WTC11 (cell line): Measurements from ENCODE around the gene FHAD1.

Source experiments
- FOXJ3 ChIP-seq: sonication (generic); formaldehyde crosslinking; IDR thresholded peaks from 2 replicates; pipeline ENCODE4 v1.9.0; 2021; ENCODE audit warnings: missing genetic modification reagents, mild to moderate bottlenecking, borderline replicate concordance
- JAZF1 ChIP-seq: fragments of 250-450 bp; sonication (Bioruptor Pico); IDR thresholded peaks from 2 replicates; pipeline ENCODE4 v1.9.0; 2021; ENCODE audit warnings: moderate library complexity, mild to moderate bottlenecking, inconsistent platforms
- MXD4 ChIP-seq: fragments of 250-450 bp; sonication (Bioruptor Pico); IDR thresholded peaks from 2 replicates; pipeline ENCODE4 v1.8.0; 2021; ENCODE audit warnings: mild to moderate bottlenecking, moderate library complexity, borderline replicate concordance
- MYBL2 ChIP-seq: sonication (generic); formaldehyde crosslinking; IDR thresholded peaks from 2 replicates; pipeline ENCODE4 v1.8.1; 2023; ENCODE audit warnings: mild to moderate bottlenecking, moderate library complexity, missing genetic modification reagents
- SP1 ChIP-seq: sonication (generic); formaldehyde crosslinking; conservative IDR thresholded peaks from 2 replicates; pipeline ENCODE4 v1.8.1; 2022; ENCODE audit warnings: missing genetic modification reagents
- ZNF423 ChIP-seq: fragments of 250-450 bp; sonication (Bioruptor Pico); IDR thresholded peaks from 2 replicates; pipeline ENCODE4 v2.1.2; 2022; ENCODE audit warnings: mild to moderate bottlenecking, moderate library complexity
- TF ChIP-seq, protein P1 (sequence below): fragments of 200-600 bp; IDR thresholded peaks from 2 replicates; pipeline ENCODE4 v1.8.0; 2022; ENCODE audit warnings: antibody characterized with exemption
- TF ChIP-seq, protein P2 (sequence below): sonication (generic); formaldehyde crosslinking; IDR thresholded peaks from 2 replicates; pipeline ENCODE4 v1.8.1; 2023; ENCODE audit warnings: mild to moderate bottlenecking, moderate library complexity, missing genetic modification reagents
- TF ChIP-seq, protein P3 (sequence below): sonication (generic); formaldehyde crosslinking; IDR thresholded peaks from 2 replicates; pipeline ENCODE4 v1.8.1; 2022; ENCODE audit warnings: low read depth, missing genetic modification reagents, borderline replicate concordance
- TF ChIP-seq, protein P4 (sequence below): sonication (generic); formaldehyde crosslinking; conservative IDR thresholded peaks from 2 replicates; pipeline ENCODE4 v1.8.1; 2022; ENCODE audit warnings: mild to moderate bottlenecking, missing genetic modification reagents
- TF ChIP-seq, protein P5 (sequence below): fragments of 250-450 bp; sonication (Bioruptor Pico); IDR thresholded peaks from 2 replicates; pipeline ENCODE4 v1.9.0; 2021; ENCODE audit warnings: mild to moderate bottlenecking
- TF ChIP-seq, protein P6 (sequence below): sonication (generic); formaldehyde crosslinking; IDR thresholded peaks from 2 replicates; pipeline ENCODE4 v1.8.1; 2023; ENCODE audit warnings: mild to moderate bottlenecking, missing genetic modification reagents

- TF ChIP-seq, protein P1, sequence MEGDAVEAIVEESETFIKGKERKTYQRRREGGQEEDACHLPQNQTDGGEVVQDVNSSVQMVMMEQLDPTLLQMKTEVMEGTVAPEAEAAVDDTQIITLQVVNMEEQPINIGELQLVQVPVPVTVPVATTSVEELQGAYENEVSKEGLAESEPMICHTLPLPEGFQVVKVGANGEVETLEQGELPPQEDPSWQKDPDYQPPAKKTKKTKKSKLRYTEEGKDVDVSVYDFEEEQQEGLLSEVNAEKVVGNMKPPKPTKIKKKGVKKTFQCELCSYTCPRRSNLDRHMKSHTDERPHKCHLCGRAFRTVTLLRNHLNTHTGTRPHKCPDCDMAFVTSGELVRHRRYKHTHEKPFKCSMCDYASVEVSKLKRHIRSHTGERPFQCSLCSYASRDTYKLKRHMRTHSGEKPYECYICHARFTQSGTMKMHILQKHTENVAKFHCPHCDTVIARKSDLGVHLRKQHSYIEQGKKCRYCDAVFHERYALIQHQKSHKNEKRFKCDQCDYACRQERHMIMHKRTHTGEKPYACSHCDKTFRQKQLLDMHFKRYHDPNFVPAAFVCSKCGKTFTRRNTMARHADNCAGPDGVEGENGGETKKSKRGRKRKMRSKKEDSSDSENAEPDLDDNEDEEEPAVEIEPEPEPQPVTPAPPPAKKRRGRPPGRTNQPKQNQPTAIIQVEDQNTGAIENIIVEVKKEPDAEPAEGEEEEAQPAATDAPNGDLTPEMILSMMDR: no peak
- TF ChIP-seq, protein P2, sequence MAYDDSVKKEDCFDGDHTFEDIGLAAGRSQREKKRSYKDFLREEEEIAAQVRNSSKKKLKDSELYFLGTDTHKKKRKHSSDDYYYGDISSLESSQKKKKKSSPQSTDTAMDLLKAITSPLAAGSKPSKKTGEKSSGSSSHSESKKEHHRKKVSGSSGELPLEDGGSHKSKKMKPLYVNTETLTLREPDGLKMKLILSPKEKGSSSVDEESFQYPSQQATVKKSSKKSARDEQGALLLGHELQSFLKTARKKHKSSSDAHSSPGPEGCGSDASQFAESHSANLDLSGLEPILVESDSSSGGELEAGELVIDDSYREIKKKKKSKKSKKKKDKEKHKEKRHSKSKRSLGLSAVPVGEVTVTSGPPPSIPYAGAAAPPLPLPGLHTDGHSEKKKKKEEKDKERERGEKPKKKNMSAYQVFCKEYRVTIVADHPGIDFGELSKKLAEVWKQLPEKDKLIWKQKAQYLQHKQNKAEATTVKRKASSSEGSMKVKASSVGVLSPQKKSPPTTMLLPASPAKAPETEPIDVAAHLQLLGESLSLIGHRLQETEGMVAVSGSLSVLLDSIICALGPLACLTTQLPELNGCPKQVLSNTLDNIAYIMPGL (CRISPR knock-in tag): no peak
- TF ChIP-seq SP1 (CRISPR knock-in tag) (no peak), FOXJ3 (no peak), MXD4 (CRISPR knock-in tag) (no peak), JAZF1 (no peak), ZNF423 (CRISPR knock-in tag) (no peak), MYBL2 (CRISPR knock-in tag) (no peak)
- TF ChIP-seq, protein P3, sequence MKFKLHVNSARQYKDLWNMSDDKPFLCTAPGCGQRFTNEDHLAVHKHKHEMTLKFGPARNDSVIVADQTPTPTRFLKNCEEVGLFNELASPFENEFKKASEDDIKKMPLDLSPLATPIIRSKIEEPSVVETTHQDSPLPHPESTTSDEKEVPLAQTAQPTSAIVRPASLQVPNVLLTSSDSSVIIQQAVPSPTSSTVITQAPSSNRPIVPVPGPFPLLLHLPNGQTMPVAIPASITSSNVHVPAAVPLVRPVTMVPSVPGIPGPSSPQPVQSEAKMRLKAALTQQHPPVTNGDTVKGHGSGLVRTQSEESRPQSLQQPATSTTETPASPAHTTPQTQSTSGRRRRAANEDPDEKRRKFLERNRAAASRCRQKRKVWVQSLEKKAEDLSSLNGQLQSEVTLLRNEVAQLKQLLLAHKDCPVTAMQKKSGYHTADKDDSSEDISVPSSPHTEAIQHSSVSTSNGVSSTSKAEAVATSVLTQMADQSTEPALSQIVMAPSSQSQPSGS (CRISPR knock-in tag): no peak
- TF ChIP-seq, protein P4, sequence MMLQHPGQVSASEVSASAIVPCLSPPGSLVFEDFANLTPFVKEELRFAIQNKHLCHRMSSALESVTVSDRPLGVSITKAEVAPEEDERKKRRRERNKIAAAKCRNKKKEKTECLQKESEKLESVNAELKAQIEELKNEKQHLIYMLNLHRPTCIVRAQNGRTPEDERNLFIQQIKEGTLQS (CRISPR knock-in tag): no peak
- TF ChIP-seq, protein P5, sequence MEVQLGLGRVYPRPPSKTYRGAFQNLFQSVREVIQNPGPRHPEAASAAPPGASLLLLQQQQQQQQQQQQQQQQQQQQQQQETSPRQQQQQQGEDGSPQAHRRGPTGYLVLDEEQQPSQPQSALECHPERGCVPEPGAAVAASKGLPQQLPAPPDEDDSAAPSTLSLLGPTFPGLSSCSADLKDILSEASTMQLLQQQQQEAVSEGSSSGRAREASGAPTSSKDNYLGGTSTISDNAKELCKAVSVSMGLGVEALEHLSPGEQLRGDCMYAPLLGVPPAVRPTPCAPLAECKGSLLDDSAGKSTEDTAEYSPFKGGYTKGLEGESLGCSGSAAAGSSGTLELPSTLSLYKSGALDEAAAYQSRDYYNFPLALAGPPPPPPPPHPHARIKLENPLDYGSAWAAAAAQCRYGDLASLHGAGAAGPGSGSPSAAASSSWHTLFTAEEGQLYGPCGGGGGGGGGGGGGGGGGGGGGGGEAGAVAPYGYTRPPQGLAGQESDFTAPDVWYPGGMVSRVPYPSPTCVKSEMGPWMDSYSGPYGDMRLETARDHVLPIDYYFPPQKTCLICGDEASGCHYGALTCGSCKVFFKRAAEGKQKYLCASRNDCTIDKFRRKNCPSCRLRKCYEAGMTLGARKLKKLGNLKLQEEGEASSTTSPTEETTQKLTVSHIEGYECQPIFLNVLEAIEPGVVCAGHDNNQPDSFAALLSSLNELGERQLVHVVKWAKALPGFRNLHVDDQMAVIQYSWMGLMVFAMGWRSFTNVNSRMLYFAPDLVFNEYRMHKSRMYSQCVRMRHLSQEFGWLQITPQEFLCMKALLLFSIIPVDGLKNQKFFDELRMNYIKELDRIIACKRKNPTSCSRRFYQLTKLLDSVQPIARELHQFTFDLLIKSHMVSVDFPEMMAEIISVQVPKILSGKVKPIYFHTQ (CRISPR knock-in tag): no peak
- TF ChIP-seq, protein P6, sequence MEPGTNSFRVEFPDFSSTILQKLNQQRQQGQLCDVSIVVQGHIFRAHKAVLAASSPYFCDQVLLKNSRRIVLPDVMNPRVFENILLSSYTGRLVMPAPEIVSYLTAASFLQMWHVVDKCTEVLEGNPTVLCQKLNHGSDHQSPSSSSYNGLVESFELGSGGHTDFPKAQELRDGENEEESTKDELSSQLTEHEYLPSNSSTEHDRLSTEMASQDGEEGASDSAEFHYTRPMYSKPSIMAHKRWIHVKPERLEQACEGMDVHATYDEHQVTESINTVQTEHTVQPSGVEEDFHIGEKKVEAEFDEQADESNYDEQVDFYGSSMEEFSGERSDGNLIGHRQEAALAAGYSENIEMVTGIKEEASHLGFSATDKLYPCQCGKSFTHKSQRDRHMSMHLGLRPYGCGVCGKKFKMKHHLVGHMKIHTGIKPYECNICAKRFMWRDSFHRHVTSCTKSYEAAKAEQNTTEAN (CRISPR knock-in tag): no peak
Measured at GRCh38 chr1:15257309-15257708, 10.3 kb downstream of the FHAD1 start.
